Fibroblast of lung (primary cell): Measurements from ENCODE around the gene ABO. TPM values are rescaled to one million over a fixed set of nuclear protein-coding genes. Genes with fewer than 3 reads are reported as not detected.
"Not testable (repeated sequence)": the region's sequence is repeated elsewhere in the genome, so short reads cannot be mapped to it uniquely, and the experiment has no call there.

Source experiments
- DNase-seq, 2 donors: peaks; one replicate each; pipeline versions ENCODE4 v3.0.0 to v3.0.0-alpha.2; 2010; ENCODE audit warnings: low read depth in 2 of 2
- H2AFZ ChIP-seq: 2 replicates; pipeline ENCODE4 v1.5.1; 2012; ENCODE audit warnings: low read length, control low read depth, inconsistent platforms
- H3K27ac ChIP-seq: 2 replicates; pipeline ENCODE4 v1.5.1; 2011; ENCODE audit warnings: low read length, control low read depth; ENCODE audit not compliant: insufficient read depth
- H3K27me3 ChIP-seq: 2 replicates; pipeline ENCODE4 v1.5.1; 2011; ENCODE audit warnings: mild to moderate bottlenecking, low read length; ENCODE audit not compliant: control insufficient read depth, insufficient read depth
- H3K36me3 ChIP-seq: 2 replicates; pipeline ENCODE4 v1.5.1; 2011; ENCODE audit warnings: low read length; ENCODE audit not compliant: control insufficient read depth, insufficient read depth
- H3K4me1 ChIP-seq: 2 replicates; pipeline ENCODE4 v1.5.1; 2011; ENCODE audit warnings: low read length; ENCODE audit not compliant: control insufficient read depth, insufficient read depth; ENCODE audit errors: extremely low read depth
- H3K4me2 ChIP-seq: 2 replicates; pipeline ENCODE4 v1.5.1; 2011; ENCODE audit warnings: low read length, control low read depth; ENCODE audit not compliant: insufficient read depth; ENCODE audit errors: extremely low read depth
- H3K4me3 ChIP-seq, 4 experiments: fragments of 200-600 bp in 1 of 4; sonication (generic) in 1 of 4; replicated peaks in 1 of 4; 2 replicates each; pipeline ENCODE4 v1.5.1; 2011 to 2016; ENCODE audit warnings: low read length in 4 of 4, low read depth in 3 of 4, mild to moderate bottlenecking in 3 of 4, control low read depth in 2 of 4, inconsistent platforms in 1 of 4, mixed read lengths in 1 of 4; ENCODE audit not compliant: insufficient read depth in 1 of 4; ENCODE audit errors: control extremely low read depth in 1 of 4
- H3K79me2 ChIP-seq: 2 replicates; pipeline ENCODE4 v1.5.1; 2012; ENCODE audit warnings: mild to moderate bottlenecking, low read length, inconsistent platforms; ENCODE audit not compliant: control insufficient read depth, insufficient read depth
- H3K9ac ChIP-seq: 2 replicates; pipeline ENCODE4 v1.5.1; 2011; ENCODE audit warnings: mild to moderate bottlenecking, low read length, control low read depth; ENCODE audit not compliant: insufficient read depth
- H3K9me3 ChIP-seq: 2 replicates; pipeline ENCODE4 v1.5.1; 2012; ENCODE audit warnings: low read depth, low read length; ENCODE audit not compliant: control insufficient read depth, insufficient read depth
- H4K20me1 ChIP-seq: 2 replicates; pipeline ENCODE4 v1.5.1; 2011; ENCODE audit warnings: low read length; ENCODE audit not compliant: control insufficient read depth, insufficient read depth; ENCODE audit errors: extremely low read depth
- CTCF ChIP-seq, 2 donors: IDR thresholded peaks in 1 of 2; conservative IDR thresholded peaks in 1 of 2; 1 replicate in 1 of 2; 2 replicates in 1 of 2; pipeline ENCODE4 v1.5.1; 2011 to 2012; ENCODE audit warnings: low read length in 2 of 2, control low read depth in 1 of 2, inconsistent platforms in 1 of 2, low read depth in 1 of 2, mild to moderate bottlenecking in 1 of 2
- EZH2 ChIP-seq: IDR thresholded peaks from 2 replicates; pipeline ENCODE4 v1.5.1; 2012; ENCODE audit warnings: low read length, control low read depth, mild to moderate bottlenecking; ENCODE audit errors: missing control alignments
- polyA plus RNA-seq, 2 donors: library from polyadenylated mRNA; depleted of rRNA in 1 of 2; stranded (reverse) in 1 of 2; unstranded in 1 of 2; fragments of >200 nt; gene quantifications; 2 replicates each; pipeline ENCODE4 v1.2.1, GENCODE V29; 2011 to 2012; ENCODE audit warnings: missing spikeins in 1 of 2
- total RNA-seq: library from RNA; depleted of rRNA; stranded (reverse); fragments of >200 nt; gene quantifications from 2 replicates; pipeline ENCODE4 v1.2.1, GENCODE V29; 2014

The ABO gene
- total and polyA plus RNA-seq, 2 donors (not counting 1 experiment from before 2014, with no cell fraction given) = not detected

- not testable (repeated sequence) for H2AFZ ChIP-seq, H4K20me1 ChIP-seq, H3K79me2 ChIP-seq, H3K4me2 ChIP-seq, H3K9me3 ChIP-seq, H3K27me3 ChIP-seq, H3K4me1 ChIP-seq, DNase-seq, H3K27ac ChIP-seq, H3K4me3 ChIP-seq, H3K9ac ChIP-seq, H3K36me3 ChIP-seq
Observed at GRCh38 chr9:133217333-133217988, 57.5 kb downstream of the ABO start.

- not testable (repeated sequence) for H3K27ac ChIP-seq, H3K27me3 ChIP-seq, H3K4me1 ChIP-seq
Observed at GRCh38 chr9:133214276-133214675, 60.7 kb downstream of the ABO start.

GRCh38 chr9:133210609-133211008 is 64.4 kb downstream of the ABO start:
- Histone ChIP-seq H3K27ac (no peak overlapping the region), H3K79me2 (no peaks in the 10 kb centered on the region), H3K27me3 (peaks cover 2% of the 10 kb centered on the region), H3K4me3 (no peak overlapping the region), H3K9me3 (no peaks in the 10 kb centered on the region), H3K36me3 (no peaks in the 10 kb centered on the region), H3K4me2 (no peak overlapping the region), H3K9ac (no peak overlapping the region), H3K4me1 (no peaks in the 10 kb centered on the region), H4K20me1 (no peaks in the 10 kb centered on the region), H2AFZ (no peak overlapping the region)
- DNase-seq = no peak
- TF ChIP-seq EZH2 = no peak
- no peak for TF ChIP-seq CTCF (conservative IDR thresholded peaks at IDR 0.05 in 1 of 2, IDR thresholded peaks at IDR 0.05 in 1 of 2; ENCODE audit: low read depth in 1 of 2, low read length in 2 of 2)

More at GRCh38 chr9:133214276-133214675, 60.7 kb downstream of the ABO start:
- DNase-seq = peak in 1 of 2 donors; percentile 13
- H3K79me2 ChIP-seq, H3K4me2 ChIP-seq, H3K4me3 ChIP-seq, H4K20me1 ChIP-seq, H2AFZ ChIP-seq, H3K9me3 ChIP-seq, H3K9ac ChIP-seq, H3K36me3 ChIP-seq: not testable (repeated sequence)

- no peaks in the 10 kb centered on the region for H4K20me1 ChIP-seq
- H3K9ac ChIP-seq = no peak overlapping the region
- H3K27ac ChIP-seq = no peak overlapping the region
- no peak for DNase-seq
- TF ChIP-seq CTCF (conservative IDR thresholded peaks at IDR 0.05 in 1 of 2, IDR thresholded peaks at IDR 0.05 in 1 of 2; ENCODE audit: low read depth in 1 of 2, low read length in 2 of 2) (no peak), EZH2 (no peak)
- no peaks in the 10 kb centered on the region for H3K79me2 ChIP-seq
- no peaks in the 10 kb centered on the region for H3K4me1 ChIP-seq
- no peak overlapping the region for H3K4me2 ChIP-seq
- no peak overlapping the region for H3K4me3 ChIP-seq
- no peak overlapping the region for H2AFZ ChIP-seq
- no peaks in the 10 kb centered on the region for H3K9me3 ChIP-seq
- H3K36me3 ChIP-seq = no peaks in the 10 kb centered on the region
- H3K27me3 ChIP-seq = peaks cover 2% of the 10 kb centered on the region
Observed at GRCh38 chr9:133210202-133210532, 64.8 kb downstream of the ABO start.

- H3K4me3 ChIP-seq, H2AFZ ChIP-seq, H3K27me3 ChIP-seq, H3K4me2 ChIP-seq, H3K27ac ChIP-seq, H3K36me3 ChIP-seq, H4K20me1 ChIP-seq, H3K9ac ChIP-seq, DNase-seq, H3K4me1 ChIP-seq, H3K79me2 ChIP-seq, H3K9me3 ChIP-seq: not testable (repeated sequence)
Observed at GRCh38 chr9:133209327-133210201, 65.4 kb downstream of the ABO start.
